ELF-1 (cell line): ENCODE measurements around the gene SCFD2.
"Not testable (repeated sequence)": the region's sequence is repeated elsewhere in the genome, so short reads cannot be mapped to it uniquely, and the experiment has no call there.

Source experiments
- DNase-seq: peaks from one replicate; pipeline ENCODE4 v3.0.0-alpha.2; 2016; ENCODE audit warnings: low read depth, low spot score

The SCFD2 gene

DNA sequence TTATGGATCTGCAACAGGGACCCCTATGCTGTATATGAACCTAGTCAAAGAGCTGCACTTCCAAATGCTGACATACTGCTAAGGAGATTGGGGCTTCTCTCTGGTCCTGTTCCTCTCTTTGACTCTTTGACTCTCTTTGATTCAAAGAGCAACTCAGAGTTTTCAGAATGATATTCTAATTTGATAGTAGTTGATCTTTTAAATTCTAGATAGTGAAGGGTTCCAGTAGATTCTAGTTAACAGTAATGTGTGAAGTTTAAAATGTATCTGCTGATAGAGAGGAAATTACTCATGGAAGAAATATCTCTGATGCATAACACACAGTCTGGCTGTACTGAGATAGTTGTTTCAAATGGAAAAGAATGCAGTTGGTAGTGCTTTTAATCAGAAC is 264.7 kb downstream of the SCFD2 start:
- no peak for DNase-seq

DNA sequence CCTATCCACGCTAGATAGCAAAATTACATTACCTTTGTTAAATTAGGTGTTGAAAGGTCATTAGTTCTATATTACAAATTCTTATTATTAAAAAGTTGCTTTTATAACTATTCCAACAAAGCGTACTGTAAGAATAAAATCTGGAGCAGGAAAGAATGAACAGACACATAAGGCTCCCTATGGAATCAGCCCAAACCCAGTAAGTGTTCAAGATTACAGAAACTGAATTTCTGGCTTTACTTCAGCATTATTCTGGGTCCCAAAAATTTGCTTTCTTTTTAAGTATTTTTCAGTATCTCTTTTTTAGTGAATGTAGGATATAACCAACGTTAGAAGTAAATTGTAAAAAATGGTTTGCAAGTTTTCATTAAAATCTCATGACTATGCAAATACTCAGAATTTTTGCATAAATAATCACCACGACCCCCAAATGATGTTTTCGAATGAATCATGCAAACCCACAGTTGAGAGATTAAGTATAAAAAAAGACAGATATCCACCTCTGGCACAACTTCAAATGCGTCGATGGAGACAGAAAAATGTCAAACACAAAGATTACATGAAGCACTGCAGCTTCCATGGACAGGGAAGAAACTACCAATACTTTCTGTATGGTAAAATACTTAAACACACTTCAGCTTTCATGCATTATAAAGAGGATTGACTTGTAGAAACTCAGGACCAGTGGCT is 265.2 kb downstream of the SCFD2 start:
- no peak for DNase-seq

DNA sequence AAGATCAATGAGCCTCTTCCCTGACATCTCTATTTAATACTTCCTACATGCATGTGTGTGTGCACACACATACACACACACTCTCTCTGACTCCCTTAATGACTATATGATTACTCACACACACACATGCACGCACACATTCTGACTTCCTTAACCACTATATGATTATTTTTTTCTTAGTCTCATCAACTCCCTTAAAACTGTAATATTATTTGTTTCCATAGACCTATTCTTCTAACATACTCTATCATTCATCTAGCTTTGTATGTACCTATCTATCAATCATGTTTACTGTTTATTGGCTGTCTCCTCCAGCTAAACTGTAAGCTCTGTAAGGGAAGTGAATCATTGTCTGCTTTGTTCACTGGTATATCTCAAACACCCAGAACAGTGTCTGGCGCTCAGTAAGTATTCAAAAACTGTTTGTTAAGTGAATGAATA is 267.2 kb downstream of the SCFD2 start:
- DNase-seq: no peak

DNA sequence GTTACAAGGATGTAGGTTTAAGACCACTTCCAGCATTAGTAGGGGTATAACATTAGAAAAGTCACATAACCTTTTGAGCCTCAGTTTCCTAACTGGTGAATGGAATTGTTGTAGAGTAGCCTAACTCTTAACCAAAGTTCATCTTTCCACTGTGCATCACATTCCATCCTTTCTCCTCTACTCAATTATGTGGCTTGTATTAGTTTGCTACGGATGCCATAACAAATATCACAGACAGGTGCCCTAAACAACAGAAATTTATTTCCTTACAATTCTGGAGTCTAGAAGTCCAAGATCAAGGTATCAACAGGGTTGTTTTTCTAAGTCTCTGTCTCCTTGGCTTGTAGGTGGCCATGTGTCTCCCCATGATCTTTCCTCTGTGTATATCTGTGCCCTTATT is 271.8 kb downstream of the SCFD2 start:
- no peak for DNase-seq

DNA sequence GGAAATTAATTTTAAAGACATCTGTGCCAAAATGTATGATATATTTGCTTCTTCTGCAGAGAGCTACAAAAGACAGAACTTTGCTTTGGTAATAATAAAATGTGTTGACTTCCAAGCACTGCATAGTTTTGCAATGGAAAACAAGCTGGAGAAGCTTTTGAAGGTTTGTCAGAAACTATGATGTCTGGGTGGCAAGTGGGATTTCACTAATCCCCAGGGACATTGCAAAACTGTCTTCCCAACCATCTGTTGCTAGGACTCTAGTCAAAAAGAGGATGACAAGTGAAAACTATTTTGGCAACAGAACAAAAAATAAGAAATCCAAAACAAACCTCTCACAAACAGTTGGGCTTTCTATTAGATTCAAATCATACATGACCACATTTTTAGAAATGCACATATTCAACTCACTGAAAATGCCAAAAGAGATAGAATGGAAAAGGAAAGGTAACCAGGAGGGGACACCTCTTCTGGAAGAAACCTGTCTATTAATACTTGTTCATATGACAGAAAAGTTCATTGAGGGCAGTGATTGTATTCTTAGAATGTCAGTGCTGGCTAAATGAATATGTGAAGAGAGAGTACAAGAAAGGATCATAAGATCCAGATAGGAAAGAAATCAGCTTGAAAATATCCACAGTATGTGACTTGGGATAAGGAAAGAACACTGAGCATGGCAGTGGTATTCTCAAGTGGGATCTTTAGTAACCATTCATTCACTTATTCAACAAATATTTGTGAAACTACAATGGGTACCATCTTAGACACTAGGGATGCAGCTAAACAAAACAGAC is 275.7 kb downstream of the SCFD2 start:
- no peak for DNase-seq

DNA sequence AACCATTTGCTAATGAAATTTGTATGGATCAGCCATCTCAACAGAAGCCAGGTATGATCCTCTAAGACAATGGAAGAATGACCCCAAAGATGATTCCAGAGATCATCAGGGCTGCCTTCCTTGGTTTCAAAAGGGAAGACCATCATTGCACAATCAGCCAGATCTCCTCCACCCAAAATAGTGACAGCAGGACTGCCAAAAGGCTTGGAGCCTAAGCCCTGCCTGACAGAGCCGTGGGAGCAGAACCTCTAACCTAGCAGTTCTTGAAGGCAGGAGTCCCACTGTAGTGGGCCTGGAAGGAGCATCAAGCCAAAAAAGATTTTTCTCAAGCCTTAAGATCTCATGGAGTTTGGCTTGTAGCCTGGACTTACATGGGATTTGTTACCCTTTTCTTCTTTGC is 277.7 kb downstream of the SCFD2 start:
- DNase-seq: no peak

DNA sequence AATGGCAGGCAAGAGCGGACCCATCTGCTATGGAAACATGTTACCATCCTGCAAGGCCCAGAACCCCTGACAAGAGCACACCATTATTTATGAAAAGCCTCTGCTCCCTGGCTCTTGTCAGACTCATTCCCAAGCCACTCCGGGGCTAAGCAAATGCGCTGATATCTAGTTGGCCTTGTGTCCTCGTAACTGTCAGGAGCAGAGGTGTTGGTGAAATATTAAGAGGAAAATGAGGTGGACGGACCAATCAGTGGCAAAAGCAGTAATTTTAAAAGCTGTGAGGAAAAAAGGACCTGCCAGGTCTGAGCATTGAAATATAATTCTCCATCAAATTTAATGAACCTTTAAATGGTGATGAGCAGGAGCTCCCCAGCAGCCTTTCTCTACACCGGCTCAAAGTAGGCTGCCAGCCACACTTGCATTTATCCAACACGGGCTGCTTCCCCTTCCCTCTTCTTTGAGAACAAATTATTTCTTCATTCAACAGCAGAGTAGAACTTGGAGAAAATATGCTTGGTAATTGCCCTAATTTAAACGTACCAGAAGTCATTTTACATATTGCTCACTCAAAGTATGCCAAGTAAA is 289.4 kb downstream of the SCFD2 start:
- peak; percentile 18 for DNase-seq

DNA sequence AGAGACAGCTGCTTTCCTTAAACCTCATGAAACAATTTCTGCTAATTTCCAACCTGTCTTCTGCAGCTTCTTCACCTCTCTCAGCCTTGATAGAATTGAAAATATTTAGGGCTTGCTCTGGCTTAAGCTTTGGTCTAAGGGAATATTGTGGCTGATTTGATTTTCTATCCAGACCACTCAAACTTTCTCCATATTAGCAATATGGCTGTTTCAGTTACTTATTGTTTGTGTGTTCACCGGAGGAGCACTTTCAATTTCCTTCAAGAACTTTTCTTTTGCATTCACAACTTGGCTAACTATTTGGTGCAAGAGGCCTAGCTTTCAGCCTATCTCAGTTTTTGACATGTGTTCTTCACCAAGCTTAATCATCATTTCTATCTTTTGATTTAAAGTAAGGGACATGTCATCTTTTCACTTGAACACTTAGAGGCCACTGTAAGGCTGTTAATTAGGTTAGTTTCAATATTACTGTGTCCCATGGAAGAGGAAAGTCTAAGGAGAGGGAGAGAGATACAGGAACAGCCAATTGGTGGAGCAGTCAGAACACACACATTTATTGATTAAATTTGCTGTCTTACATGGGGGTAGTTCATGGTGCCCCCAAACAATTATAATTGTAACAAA is 290.6 kb downstream of the SCFD2 start:
- DNase-seq: no peak

DNA sequence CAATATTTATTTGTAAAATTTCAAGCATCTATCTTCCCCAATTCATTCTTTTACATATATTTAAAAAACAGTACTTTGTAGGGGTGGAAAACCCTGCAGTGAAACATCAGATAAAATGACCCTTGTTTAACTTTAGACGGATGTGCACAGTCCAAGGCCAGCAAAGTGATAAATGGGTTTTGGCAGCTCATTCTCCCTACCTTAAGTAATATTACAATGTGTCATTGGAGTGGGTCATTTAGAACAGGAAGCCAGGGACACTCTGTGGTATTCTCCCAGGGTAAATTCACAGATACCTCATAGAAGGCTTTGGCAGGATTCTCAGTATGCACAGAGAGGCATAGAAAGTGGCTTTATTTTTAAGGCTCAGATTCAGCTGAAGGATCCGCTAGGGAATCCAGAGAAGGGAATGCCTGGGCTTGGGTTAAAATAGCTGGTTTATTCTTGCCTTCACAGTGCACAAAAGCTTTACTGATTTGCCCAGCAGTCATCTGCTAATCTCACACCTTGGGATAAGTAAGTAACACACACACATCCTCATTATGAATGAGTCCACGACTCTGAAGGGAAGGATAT is 297.0 kb downstream of the SCFD2 start:
- DNase-seq: no peak

DNA sequence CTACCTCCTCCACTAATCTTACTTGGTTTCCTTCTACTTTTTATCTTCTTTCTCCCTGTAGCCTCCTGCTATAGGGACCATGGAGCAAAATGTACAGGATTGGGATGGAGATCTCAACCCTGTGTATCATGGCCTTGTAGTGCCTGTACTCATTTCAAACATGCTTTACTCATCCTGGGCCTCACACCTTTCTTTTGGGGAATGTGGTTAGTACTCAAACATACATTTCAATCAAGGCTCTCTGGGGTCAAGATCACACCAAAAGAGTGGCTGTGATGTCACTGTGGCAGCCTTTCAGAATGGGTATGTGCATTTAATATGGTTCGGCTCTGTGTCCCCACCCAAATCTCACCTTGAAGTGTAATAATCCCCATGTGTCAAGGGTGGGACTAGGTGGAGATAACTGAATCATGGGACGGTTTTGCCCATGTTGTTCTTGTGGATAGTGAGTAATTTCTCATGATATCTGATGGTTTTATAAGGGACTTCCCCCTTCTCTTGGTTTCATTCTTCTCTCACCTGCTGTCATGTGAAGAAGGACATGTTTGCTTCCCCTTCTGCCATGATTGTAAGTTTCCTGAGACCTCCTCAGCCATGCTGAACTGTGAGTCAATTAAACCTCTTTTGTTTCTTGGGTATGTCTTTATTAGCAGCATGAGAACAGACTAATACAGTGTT is 298.6 kb downstream of the SCFD2 start:
- DNase-seq: no peak

DNA sequence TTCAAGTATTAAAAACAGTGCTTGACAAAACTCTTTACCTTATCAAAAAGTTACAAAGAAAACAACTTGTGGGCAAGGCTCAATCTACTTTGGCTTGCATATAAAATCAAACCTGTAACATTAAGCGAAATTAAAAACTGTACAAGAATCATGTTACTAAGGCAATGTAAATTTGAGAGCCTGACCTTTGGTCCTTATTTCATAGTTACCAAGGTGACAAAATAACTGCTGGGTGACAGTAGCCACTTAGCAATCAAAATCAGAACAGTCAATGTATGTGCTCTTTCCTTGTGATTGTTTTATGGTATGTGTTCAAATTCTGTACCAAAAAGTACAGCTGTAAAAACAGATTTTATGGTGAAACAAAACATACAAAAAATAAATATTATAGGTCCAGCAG is 299.7 kb downstream of the SCFD2 start:
- DNase-seq: no peak

DNA sequence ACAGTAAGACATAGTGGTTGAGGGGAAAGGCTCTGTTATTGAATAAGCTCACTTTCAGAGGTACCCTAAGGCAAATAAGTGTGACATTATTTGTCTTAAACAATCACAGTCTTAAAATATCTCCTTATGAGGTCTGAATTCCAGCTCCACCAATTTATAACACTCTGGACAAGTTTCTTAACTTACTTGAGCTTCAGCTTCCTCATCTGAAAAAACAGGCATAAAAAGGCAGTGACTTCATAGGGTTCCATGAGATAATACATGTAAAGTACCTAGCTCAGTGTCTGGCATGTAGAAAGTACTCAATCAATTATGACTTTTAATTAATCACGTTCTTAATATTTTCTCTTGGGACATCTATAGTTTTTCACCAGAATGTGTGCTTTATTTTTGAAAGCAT is 301.3 kb downstream of the SCFD2 start:
- DNase-seq: no peak

DNA sequence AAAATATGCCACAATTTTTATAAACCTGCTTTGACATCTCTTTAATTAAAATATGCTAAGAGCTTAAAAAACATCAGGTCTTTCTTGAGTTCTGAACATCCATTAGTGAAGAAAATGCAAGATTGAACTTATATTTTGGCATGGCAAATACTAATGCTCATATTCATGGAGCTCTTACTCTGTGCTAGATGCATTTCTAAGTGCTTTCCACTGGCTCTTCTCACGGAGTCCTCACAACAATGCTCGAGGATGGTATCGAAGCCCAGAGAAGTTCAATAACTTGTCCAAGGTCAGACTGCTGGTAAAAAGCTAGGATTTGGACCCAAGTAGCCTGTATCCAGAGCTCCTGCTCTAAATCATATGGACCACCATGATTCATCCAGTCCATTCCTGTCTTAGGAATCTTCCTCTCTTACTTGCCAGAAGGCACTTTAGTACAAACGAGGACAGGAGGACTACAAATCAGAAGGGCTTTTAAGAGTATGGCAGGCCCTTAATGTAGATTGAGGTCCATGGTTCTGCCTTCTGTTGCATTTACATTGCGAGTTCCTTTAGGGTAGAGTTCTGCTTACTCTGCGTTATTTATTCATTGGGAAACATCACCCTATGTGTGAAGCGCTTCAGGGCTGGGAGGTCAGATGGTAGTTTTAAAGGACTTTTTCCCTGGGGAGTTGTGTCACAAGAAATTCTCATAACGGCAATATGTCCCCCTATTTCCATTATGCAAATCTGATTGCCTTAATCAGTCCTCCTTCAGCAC is 304.6 kb downstream of the SCFD2 start:
- DNase-seq: peak; percentile 10

DNA sequence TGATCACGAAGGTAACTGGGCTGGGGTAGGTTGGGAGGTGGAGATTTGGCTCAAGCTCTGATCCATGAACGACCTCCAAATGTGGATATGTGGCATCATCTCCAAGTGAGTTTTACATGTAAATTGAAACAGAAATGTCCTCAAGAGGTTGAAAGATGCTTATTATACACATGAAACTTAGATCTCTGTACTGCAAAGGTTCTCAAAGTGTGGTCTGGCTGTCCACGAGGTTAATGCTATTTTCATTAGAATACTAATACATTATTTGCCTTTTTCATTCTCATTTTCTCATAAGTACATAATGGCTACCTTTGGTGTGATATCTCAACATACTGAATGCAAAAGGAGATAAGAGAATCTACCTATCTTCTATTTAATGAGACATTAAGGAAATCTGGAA is 305.6 kb downstream of the SCFD2 start:
- no peak for DNase-seq

DNA sequence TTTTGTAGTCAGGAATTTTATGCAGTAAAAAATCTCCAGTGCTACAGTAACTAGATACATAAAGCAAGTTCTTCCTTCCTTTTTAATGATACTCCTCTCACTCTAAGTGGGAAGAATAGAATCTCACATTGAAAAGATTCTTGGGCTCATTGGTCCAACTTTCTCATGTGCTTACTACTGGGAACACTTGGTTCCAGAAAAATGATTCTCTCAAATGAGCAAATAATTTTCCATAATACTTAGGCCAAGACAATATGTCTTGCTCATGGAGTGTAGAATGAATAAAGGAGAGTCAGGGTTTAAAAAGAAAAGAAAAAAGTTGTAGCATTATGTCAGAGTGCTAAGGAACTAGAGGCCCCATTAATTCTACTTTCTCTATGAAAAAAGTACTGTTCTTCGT is 306.0 kb downstream of the SCFD2 start:
- DNase-seq: no peak

DNA sequence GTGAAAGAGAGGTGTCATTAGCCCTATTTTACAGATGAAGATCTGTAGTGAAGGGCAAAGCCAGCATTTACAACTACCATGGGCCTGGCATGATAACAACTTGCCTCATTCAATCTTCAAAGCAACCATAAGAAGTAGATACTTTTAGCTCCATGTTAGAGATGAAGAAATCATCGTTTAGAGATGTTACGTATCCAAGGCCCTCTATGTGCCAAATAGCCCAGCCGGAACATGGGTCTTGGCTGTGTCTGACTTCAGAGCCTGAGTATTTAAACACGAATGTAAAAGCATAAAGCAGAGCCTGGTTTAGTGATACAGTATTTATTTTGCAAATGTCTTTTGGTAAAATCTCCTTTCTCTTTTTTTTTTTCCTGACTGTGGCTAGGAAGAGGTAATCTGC is 306.6 kb downstream of the SCFD2 start:
- no peak for DNase-seq

DNA sequence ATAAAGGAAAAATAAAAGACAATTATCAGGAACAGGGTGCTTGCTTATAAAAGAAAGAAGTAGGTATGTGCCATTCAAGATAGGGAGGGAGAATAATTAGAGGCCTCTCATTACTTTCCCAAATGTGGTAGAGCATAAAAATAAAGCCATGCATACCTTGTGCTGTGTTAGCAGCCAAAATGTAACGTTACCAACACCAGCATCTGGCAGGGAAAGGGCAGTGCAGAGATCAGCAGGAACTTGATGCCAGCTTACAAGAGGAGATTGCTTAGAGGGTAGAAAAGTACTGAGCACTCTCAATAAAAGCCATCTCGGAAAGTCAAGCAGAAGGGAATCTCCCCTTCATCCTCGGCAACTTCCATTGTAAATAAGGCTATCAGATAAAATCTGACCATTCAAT is 308.2 kb downstream of the SCFD2 start:
- no peak for DNase-seq

DNA sequence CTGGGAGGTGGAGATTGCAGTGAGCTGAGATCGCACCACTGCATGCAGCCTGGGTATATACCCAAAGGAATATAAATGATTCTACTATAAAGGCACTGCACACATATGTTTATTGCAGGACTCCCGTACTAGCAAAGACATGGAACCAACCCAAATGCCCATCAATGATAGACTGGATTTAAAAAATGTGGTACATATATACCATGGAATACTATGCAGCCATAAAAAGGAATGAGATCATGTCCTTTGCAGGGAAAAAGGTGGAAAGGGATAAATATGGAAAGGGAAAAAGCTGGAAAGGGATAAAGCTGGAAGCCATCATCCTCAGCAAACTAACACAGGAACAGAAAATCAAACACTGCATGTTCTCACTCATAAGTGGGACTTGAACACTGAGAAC is 308.8 kb downstream of the SCFD2 start:
- DNase-seq: not testable (repeated sequence)

DNA sequence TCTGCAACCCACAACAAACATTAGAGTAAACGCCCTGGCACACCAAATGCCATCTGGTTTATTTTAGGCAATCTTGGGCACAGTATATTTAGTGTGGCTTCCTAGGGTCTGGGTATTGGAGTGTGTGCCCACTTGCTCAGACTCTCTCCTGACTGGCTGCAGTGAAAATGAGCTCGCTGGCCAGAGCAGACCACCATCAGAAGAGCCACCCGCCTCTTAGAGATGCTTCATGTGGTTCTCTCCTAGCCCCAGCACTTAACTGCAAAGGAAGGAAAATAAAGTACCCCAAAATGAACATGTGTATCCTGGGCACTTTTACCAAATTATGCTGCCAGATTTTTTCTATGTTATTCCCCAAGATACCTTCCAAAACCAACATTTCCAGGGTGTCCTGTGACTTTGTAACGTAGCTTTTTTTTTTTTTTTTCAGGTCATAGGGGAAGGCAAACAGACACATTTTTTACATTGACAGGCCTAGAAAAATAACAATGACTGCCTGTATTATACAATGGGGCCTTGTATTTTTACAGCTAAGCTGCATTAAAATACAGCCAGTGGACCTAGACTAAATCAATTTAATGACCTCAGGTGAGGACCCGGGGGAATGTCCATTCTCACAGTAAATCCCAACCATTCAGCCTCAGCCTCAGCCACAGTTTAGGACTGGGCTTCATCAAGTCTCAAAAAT is 310.0 kb downstream of the SCFD2 start:
- DNase-seq: no peak

DNA sequence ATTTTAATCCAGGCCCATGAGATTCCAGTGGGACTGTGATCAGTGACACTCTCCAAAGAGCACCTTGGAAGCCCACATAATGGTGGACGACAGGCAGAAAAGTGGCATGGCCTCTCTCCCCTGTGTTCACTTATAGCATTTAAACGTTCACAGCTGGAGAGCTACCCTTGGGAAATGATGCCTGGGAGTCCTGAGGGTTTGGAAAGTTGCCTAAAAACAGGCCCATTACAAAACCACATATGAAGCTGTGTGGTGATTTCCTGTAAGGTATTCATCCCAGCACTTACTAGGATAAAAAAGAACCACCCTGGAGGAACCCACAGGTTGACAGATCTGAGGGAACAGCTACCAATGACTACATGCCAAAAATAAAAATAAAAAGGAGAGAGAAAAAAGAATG is 310.6 kb downstream of the SCFD2 start:
- DNase-seq: no peak
